ENCODE results near the gene KCNG3. TPM values are rescaled to one million over a fixed set of nuclear protein-coding genes. Genes with fewer than 3 reads are reported as not detected.

Gene KCNG3
- total RNA-seq, 2 donors from 2014 or later = 0.78 TPM; not detected in 1

- Histone ChIP-seq H3K4me3 (no peak overlapping the region), H3K9me3 (no peaks in the 10 kb centered on the region), H3K4me1 (ENCODE audit: control insufficient read depth in 1 of 2, low read depth in 2 of 2) (no peaks in the 10 kb centered on the region), H3K27ac (no peak overlapping the region), H3K27me3 (replicated peaks; ENCODE audit: insufficient read depth) (no peaks in the 10 kb centered on the region), H3K36me3 (no peaks in the 10 kb centered on the region)
- DNase-seq (ENCODE audit: low spot score) (no peak), ATAC-seq (ENCODE audit: insufficient number of reproducible peaks, low FRiP score, low read depth) (no peak)
- TF ChIP-seq CTCF (IDR thresholded peaks at IDR 0.05) = no peak
These were observed 72.7 kb downstream of the KCNG3 start for GRCh38 chr2:42421157-42421485.

GRCh38 chr2:42414648-42415047 lies 79.1 kb downstream of the KCNG3 start:
- H3K36me3 ChIP-seq = no peaks in the 10 kb centered on the region
- no peak for TF ChIP-seq CTCF (IDR thresholded peaks at IDR 0.05)

GRCh38 chr2:42414158-42414557 lies 79.6 kb downstream of the KCNG3 start:
- ATAC-seq (ENCODE audit: insufficient number of reproducible peaks, low FRiP score, low read depth) = no peak
- DNase-seq (ENCODE audit: low spot score) = no peak
- H3K27me3 ChIP-seq (replicated peaks; ENCODE audit: insufficient read depth) = no peaks in the 10 kb centered on the region
- no peaks in the 10 kb centered on the region for H3K4me1 ChIP-seq (ENCODE audit: control insufficient read depth in 1 of 2, low read depth in 2 of 2)
- H3K27ac ChIP-seq = no peak overlapping the region
- no peak for TF ChIP-seq CTCF (IDR thresholded peaks at IDR 0.05)
- H3K36me3 ChIP-seq = no peaks in the 10 kb centered on the region
- no peak overlapping the region for H3K4me3 ChIP-seq
- H3K9me3 ChIP-seq = peaks cover 7% of the 10 kb centered on the region

More at GRCh38 chr2:42414648-42415047, 79.1 kb downstream of the KCNG3 start:
- no peaks in the 10 kb centered on the region for H3K4me1 ChIP-seq (ENCODE audit: control insufficient read depth in 1 of 2, low read depth in 2 of 2)
- H3K27me3 ChIP-seq (replicated peaks; ENCODE audit: insufficient read depth) = no peaks in the 10 kb centered on the region
- no peak overlapping the region for H3K4me3 ChIP-seq
- no peak overlapping the region for H3K27ac ChIP-seq
- ATAC-seq (ENCODE audit: insufficient number of reproducible peaks, low FRiP score, low read depth) (no peak), DNase-seq (ENCODE audit: low spot score) (no peak)
- H3K9me3 ChIP-seq = peaks cover 7% of the 10 kb centered on the region

GRCh38 chr2:42410742-42411514 lies 82.9 kb downstream of the KCNG3 start:
- no peak for TF ChIP-seq CTCF (IDR thresholded peaks at IDR 0.05)
- ATAC-seq (ENCODE audit: insufficient number of reproducible peaks, low FRiP score, low read depth) = no peak
- no peaks in the 10 kb centered on the region for H3K27me3 ChIP-seq (replicated peaks; ENCODE audit: insufficient read depth)

DNA sequence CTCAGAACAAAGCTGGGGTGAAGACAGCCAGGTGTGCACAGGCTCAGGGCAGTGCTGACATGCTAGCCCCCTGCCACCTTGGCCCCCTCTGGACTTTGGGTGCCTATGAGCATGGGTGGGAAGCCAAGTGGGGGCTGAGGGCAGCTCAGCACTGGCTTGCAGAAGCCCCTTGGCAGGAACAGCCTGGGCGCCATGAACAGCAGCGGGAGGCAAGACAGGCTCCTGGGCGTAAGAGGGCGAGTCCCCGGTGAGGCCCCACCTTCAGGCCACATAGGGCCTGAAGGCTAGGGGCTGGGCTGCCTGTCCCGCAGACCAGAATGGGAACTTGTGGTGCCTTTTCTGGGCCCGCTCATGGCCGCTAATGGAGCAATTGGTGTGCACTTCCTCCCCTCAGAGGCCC lies 85.8 kb downstream of the KCNG3 start:
- Histone ChIP-seq H3K36me3 (no peaks in the 10 kb centered on the region), H3K4me1 (ENCODE audit: control insufficient read depth in 1 of 2, low read depth in 2 of 2) (no peaks in the 10 kb centered on the region), H3K9me3 (no peaks in the 10 kb centered on the region), H3K4me3 (no peak overlapping the region), H3K27ac (no peak overlapping the region), H3K27me3 (replicated peaks; ENCODE audit: insufficient read depth) (no peaks in the 10 kb centered on the region)
- TF ChIP-seq CTCF (IDR thresholded peaks at IDR 0.05) = no peak
- DNase-seq (ENCODE audit: low spot score) (no peak), ATAC-seq (ENCODE audit: insufficient number of reproducible peaks, low FRiP score, low read depth) (no peak)

More at GRCh38 chr2:42410742-42411514, 82.9 kb downstream of the KCNG3 start:
- Histone ChIP-seq H3K4me3 (no peak overlapping the region), H3K4me1 (ENCODE audit: control insufficient read depth in 1 of 2, low read depth in 2 of 2) (no peaks in the 10 kb centered on the region), H3K27ac (no peak overlapping the region), H3K36me3 (no peaks in the 10 kb centered on the region), H3K9me3 (peaks cover 7% of the 10 kb centered on the region)
- DNase-seq (ENCODE audit: low spot score) = no peak
